ENCODE measurements around the gene LRP1B.

- no peak for TF ChIP-seq CTCF (IDR thresholded peaks at IDR 0.05)
- no peak for TF ChIP-seq ZFX (IDR thresholded peaks at IDR 0.05; ENCODE audit: borderline replicate concordance)
Measured at GRCh38 chr2:140337061-140337460, 1793.8 kb downstream of the LRP1B start.
